Measurements from ENCODE around the gene ZBTB16.
A peak's percentile ranks its signal among the peaks of the same experiment; 100 is the strongest.

Gene ZBTB16

DNA sequence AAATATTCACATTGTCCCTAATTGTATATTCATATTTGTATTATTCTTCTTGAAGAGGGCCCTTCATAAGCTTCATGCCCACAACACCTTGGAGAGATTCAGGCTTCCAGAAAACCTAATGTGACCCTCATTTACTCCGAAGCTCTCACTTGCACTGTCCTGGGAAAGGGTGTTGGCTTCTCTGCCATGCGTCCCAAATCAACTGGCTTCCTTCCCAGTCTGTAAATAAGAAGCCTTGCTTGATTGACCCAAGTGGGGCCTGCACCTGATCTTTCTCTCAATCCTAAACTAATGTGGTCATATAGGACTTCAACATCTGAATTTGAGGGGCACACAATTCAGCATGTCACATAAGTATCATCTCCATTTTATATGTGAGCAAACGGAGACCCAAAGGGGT is 40.5 kb upstream of the ZBTB16 start:
- POLR2A ChIA-PET: no interaction called here
- H3K4me3 ChIP-seq (ENCODE audit: low read depth, low read length): no peak overlapping the region

DNA sequence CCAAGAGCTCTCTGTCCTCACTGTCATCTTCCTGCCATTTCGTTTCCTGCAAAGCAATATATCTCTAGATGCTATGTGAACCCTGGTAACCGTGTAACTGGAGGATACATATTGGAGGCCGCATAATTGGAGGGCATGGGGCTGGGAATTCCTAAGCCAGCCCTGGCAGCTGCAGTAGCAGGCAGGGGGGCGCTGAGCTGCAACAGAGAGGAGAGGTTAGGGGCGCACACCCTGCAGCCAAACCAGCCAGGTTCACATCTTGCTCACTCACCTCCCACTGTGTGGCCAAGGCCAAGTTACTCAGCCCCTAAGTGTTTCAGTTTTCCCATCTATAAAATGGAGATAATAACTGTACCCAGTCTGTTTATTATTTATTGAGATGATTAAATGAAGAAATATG is 39.9 kb upstream of the ZBTB16 start:
- H3K27ac ChIP-seq (ENCODE audit: extremely low read depth, low read depth, low read length): no peak overlapping the region
- POLR2A ChIA-PET: no interaction called here
- CTCF ChIA-PET: interaction anchor here (4.7 kb wide), 1 partner anchor 242 kb away, joined by 18 read pairs; no protein-coding TSS in a partner anchor
- no peaks in the 10 kb centered on the region for H3K4me1 ChIP-seq (ENCODE audit: control insufficient read depth, insufficient read depth, low read length)
- no peaks in the 10 kb centered on the region for H3K36me3 ChIP-seq (ENCODE audit: control insufficient read depth in 2 of 2, insufficient read depth in 1 of 2, low read length in 2 of 2)
- TF ChIP-seq ZIC2 (tag by site-specific recombination; IDR thresholded peaks at IDR 0.05): peak; percentile 67
- TF ChIP-seq ZNF48 (tag by site-specific recombination; IDR thresholded peaks at IDR 0.05): no peak
- no peaks in the 10 kb centered on the region for H3K9me3 ChIP-seq (ENCODE audit: control insufficient read depth, insufficient read depth, low read depth, low read length)
- H3K4me3 ChIP-seq (ENCODE audit: low read depth, low read length): no peak overlapping the region

More for the DNA sequence above, 40.5 kb upstream of the ZBTB16 start:
- no peak for TF ChIP-seq ZNF221 (tag by site-specific recombination; IDR thresholded peaks at IDR 0.05; ENCODE audit: borderline replicate concordance)
- TF ChIP-seq ZNF623 (tag by site-specific recombination; IDR thresholded peaks at IDR 0.05): no peak
- no peak for TF ChIP-seq ZNF777 (tag by site-specific recombination; IDR thresholded peaks at IDR 0.05; ENCODE audit: borderline replicate concordance)
- TF ChIP-seq ZNF664 (tag by site-specific recombination; IDR thresholded peaks at IDR 0.05): no peak
- TF ChIP-seq, protein P1, sequence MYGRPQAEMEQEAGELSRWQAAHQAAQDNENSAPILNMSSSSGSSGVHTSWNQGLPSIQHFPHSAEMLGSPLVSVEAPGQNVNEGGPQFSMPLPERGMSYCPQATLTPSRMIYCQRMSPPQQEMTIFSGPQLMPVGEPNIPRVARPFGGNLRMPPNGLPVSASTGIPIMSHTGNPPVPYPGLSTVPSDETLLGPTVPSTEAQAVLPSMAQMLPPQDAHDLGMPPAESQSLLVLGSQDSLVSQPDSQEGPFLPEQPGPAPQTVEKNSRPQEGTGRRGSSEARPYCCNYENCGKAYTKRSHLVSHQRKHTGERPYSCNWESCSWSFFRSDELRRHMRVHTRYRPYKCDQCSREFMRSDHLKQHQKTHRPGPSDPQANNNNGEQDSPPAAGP (tag by site-specific recombination; IDR thresholded peaks at IDR 0.05): no peak
- TF ChIP-seq, protein P2, sequence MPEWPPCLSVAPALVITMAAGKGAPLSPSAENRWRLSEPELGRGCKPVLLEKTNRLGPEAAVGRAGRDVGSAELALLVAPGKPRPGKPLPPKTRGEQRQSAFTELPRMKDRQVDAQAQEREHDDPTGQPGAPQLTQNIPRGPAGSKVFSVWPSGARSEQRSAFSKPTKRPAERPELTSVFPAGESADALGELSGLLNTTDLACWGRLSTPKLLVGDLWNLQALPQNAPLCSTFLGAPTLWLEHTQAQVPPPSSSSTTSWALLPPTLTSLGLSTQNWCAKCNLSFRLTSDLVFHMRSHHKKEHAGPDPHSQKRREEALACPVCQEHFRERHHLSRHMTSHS (tag by site-specific recombination; IDR thresholded peaks at IDR 0.05): no peak
- no peak for TF ChIP-seq ZBTB21 (tag by site-specific recombination; IDR thresholded peaks at IDR 0.05)
- TF ChIP-seq ZIC2 (tag by site-specific recombination; IDR thresholded peaks at IDR 0.05): no peak
- TF ChIP-seq, protein P3, sequence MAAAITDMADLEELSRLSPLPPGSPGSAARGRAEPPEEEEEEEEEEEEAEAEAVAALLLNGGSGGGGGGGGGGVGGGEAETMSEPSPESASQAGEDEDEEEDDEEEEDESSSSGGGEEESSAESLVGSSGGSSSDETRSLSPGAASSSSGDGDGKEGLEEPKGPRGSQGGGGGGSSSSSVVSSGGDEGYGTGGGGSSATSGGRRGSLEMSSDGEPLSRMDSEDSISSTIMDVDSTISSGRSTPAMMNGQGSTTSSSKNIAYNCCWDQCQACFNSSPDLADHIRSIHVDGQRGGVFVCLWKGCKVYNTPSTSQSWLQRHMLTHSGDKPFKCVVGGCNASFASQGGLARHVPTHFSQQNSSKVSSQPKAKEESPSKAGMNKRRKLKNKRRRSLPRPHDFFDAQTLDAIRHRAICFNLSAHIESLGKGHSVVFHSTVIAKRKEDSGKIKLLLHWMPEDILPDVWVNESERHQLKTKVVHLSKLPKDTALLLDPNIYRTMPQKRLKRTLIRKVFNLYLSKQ (tag by site-specific recombination; IDR thresholded peaks at IDR 0.05; ENCODE audit: borderline replicate concordance): no peak
- no peak for TF ChIP-seq ZSCAN16 (tag by site-specific recombination; IDR thresholded peaks at IDR 0.05)
- no peak for TF ChIP-seq KLF16 (tag by site-specific recombination; IDR thresholded peaks at IDR 0.05)
- TF ChIP-seq RBAK (tag by site-specific recombination; IDR thresholded peaks at IDR 0.05): no peak
- TF ChIP-seq, protein P4, sequence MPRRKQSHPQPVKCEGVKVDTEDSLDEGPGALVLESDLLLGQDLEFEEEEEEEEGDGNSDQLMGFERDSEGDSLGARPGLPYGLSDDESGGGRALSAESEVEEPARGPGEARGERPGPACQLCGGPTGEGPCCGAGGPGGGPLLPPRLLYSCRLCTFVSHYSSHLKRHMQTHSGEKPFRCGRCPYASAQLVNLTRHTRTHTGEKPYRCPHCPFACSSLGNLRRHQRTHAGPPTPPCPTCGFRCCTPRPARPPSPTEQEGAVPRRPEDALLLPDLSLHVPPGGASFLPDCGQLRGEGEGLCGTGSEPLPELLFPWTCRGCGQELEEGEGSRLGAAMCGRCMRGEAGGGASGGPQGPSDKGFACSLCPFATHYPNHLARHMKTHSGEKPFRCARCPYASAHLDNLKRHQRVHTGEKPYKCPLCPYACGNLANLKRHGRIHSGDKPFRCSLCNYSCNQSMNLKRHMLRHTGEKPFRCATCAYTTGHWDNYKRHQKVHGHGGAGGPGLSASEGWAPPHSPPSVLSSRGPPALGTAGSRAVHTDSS (tag by site-specific recombination; IDR thresholded peaks at IDR 0.05): no peak
- TF ChIP-seq ZNF670 (tag by site-specific recombination; IDR thresholded peaks at IDR 0.05; ENCODE audit: low read depth): no peak
- no peak for TF ChIP-seq YY2 (tag by site-specific recombination; IDR thresholded peaks at IDR 0.05)
- TF ChIP-seq ZNF776 (tag by site-specific recombination; IDR thresholded peaks at IDR 0.05; ENCODE audit: borderline replicate concordance): no peak
- no peak for TF ChIP-seq ZNF138 (tag by site-specific recombination; IDR thresholded peaks at IDR 0.05; ENCODE audit: borderline replicate concordance)
- Histone ChIP-seq H3K27ac (ENCODE audit: extremely low read depth, low read depth, low read length) (no peak overlapping the region), H3K36me3 (ENCODE audit: control insufficient read depth in 2 of 2, insufficient read depth in 1 of 2, low read length in 2 of 2) (no peaks in the 10 kb centered on the region), H3K4me1 (ENCODE audit: control insufficient read depth, insufficient read depth, low read length) (no peaks in the 10 kb centered on the region), H3K9me3 (ENCODE audit: control insufficient read depth, insufficient read depth, low read depth, low read length) (no peaks in the 10 kb centered on the region)
- CTCF ChIA-PET: interaction anchor here (4.7 kb wide), 1 partner anchor 242 kb away, joined by 18 read pairs; no protein-coding TSS in a partner anchor

Data from HEK293 (cell line).